Measurements from ENCODE around the gene ARL15. TPM values are rescaled to one million over a fixed set of nuclear protein-coding genes. Genes with fewer than 3 reads are reported as not detected.
A peak's percentile ranks its signal among the peaks of the same experiment; 100 is the strongest.
"Not testable (repeated sequence)": the region's sequence is repeated elsewhere in the genome, so short reads cannot be mapped to it uniquely, and the experiment has no call there.

The ARL15 gene
- total RNA-seq, 1 donor from 2014 or later = 102 TPM

- Mint-ChIP-seq H3K36me3 (ENCODE audit: low read depth, unreplicated experiment) (peaks cover 16% of the 10 kb centered on the region), H3K4me3 (ENCODE audit: unreplicated experiment) (no peak overlapping the region), H3K4me1 (ENCODE audit: unreplicated experiment) (peaks cover 7% of the 10 kb centered on the region), H3K27me3 (ENCODE audit: unreplicated experiment) (peaks cover 8% of the 10 kb centered on the region), H3K27ac (ENCODE audit: unreplicated experiment) (no peak overlapping the region), H3K9me3 (ENCODE audit: unreplicated experiment) (peaks cover 6% of the 10 kb centered on the region)
- no peak for DNase-seq (ENCODE audit: low spot score)
- TF ChIP-seq CTCF (IDR thresholded peaks at IDR 0.05; ENCODE audit: unreplicated experiment) = no peak
Measured at GRCh38 chr5:53871050-53871449, 439.3 kb downstream of the ARL15 start.

- no peak overlapping the region for H3K4me3 Mint-ChIP-seq (ENCODE audit: unreplicated experiment)
- H3K9me3 Mint-ChIP-seq (ENCODE audit: unreplicated experiment) = peaks cover 7% of the 10 kb centered on the region
- DNase-seq (ENCODE audit: low spot score) = no peak
- no peak overlapping the region for H3K27ac Mint-ChIP-seq (ENCODE audit: unreplicated experiment)
- no peak for TF ChIP-seq CTCF (IDR thresholded peaks at IDR 0.05; ENCODE audit: unreplicated experiment)
- no peaks in the 10 kb centered on the region for H3K4me1 Mint-ChIP-seq (ENCODE audit: unreplicated experiment)
- H3K36me3 Mint-ChIP-seq (ENCODE audit: low read depth, unreplicated experiment) = peaks cover 7% of the 10 kb centered on the region
- no peaks in the 10 kb centered on the region for H3K27me3 Mint-ChIP-seq (ENCODE audit: unreplicated experiment)
Measured at GRCh38 chr5:53858700-53859456, 451.5 kb downstream of the ARL15 start.

GRCh38 chr5:53856506-53856905, 453.9 kb downstream of the ARL15 start:
- DNase-seq (ENCODE audit: low spot score) = no peak
- Mint-ChIP-seq H3K9me3 (ENCODE audit: unreplicated experiment) (peaks cover 7% of the 10 kb centered on the region), H3K27me3 (ENCODE audit: unreplicated experiment) (no peaks in the 10 kb centered on the region), H3K4me3 (ENCODE audit: unreplicated experiment) (no peak overlapping the region), H3K36me3 (ENCODE audit: low read depth, unreplicated experiment) (peaks cover 7% of the 10 kb centered on the region), H3K4me1 (ENCODE audit: unreplicated experiment) (no peaks in the 10 kb centered on the region), H3K27ac (ENCODE audit: unreplicated experiment) (no peak overlapping the region)
- no peak for TF ChIP-seq CTCF (IDR thresholded peaks at IDR 0.05; ENCODE audit: unreplicated experiment)

- not testable (repeated sequence) for H3K27ac Mint-ChIP-seq (ENCODE audit: unreplicated experiment); DNase-seq (ENCODE audit: low spot score); H3K9me3 Mint-ChIP-seq (ENCODE audit: unreplicated experiment); H3K4me3 Mint-ChIP-seq (ENCODE audit: unreplicated experiment); H3K27me3 Mint-ChIP-seq (ENCODE audit: unreplicated experiment); H3K36me3 Mint-ChIP-seq (ENCODE audit: low read depth, unreplicated experiment); H3K4me1 Mint-ChIP-seq (ENCODE audit: unreplicated experiment)
Measured at GRCh38 chr5:53836851-53837430, 473.4 kb downstream of the ARL15 start.

GRCh38 chr5:53834500-53834899, 475.9 kb downstream of the ARL15 start:
- TF ChIP-seq CTCF (IDR thresholded peaks at IDR 0.05; ENCODE audit: unreplicated experiment) = no peak
- H3K9me3 Mint-ChIP-seq (ENCODE audit: unreplicated experiment) = peaks cover 4% of the 10 kb centered on the region
- no peaks in the 10 kb centered on the region for H3K36me3 Mint-ChIP-seq (ENCODE audit: low read depth, unreplicated experiment)
- H3K27ac Mint-ChIP-seq (ENCODE audit: unreplicated experiment) = no peak overlapping the region
- H3K27me3 Mint-ChIP-seq (ENCODE audit: unreplicated experiment) = no peaks in the 10 kb centered on the region
- H3K4me1 Mint-ChIP-seq (ENCODE audit: unreplicated experiment) = no peaks in the 10 kb centered on the region
- H3K4me3 Mint-ChIP-seq (ENCODE audit: unreplicated experiment) = no peak overlapping the region
- no peak for DNase-seq (ENCODE audit: low spot score)

Small RNAs within 50 kb of the gene (microRNA-seq; reads per million reads assigned to microRNA genes)
- not detected for gene MIR4459 (ENCODE audit: unreplicated experiment)
- 1.3 reads per million, percentile 19 among the genes with 10 or more reads in this experiment for gene MIR581 (ENCODE audit: unreplicated experiment)

Other genes with a start within 250 kb of the ARL15 start
- gene HSPB3, start 145.1 kb upstream of the ARL15 start, total RNA-seq (ENCODE audit: unreplicated experiment) = not detected
- gene SNX18, start 207.2 kb upstream of the ARL15 start, total RNA-seq (ENCODE audit: unreplicated experiment) = 22.3 TPM

Data from endothelial cell (in vitro differentiated cells).